Immature natural killer cell (primary cell): ENCODE results near the gene PRKCE. TPM values are rescaled to one million over a fixed set of nuclear protein-coding genes. Genes with fewer than 3 reads are reported as not detected.

Experiments
- DNase-seq, 3 donors: peaks; one replicate each; pipeline ENCODE4 v3.0.0; 2022; ENCODE audit warnings: mixed read lengths in 1 of 3
- H3K27ac Mint-ChIP-seq, 6 donors: one replicate each; pipeline ENCODE4 v1.8.0; 2020; ENCODE audit warnings: mixed read lengths in 6 of 6, mild to moderate bottlenecking in 5 of 6, inconsistent platforms in 4 of 6, moderate library complexity in 3 of 6
- H3K27me3 Mint-ChIP-seq, 3 donors: one replicate each; pipeline ENCODE4 v1.8.0; 2020 to 2021; ENCODE audit warnings: low read depth in 3 of 3, mild to moderate bottlenecking in 3 of 3, mixed read lengths in 3 of 3, moderate library complexity in 3 of 3, inconsistent platforms in 1 of 3
- H3K36me3 Mint-ChIP-seq, 3 donors: one replicate each; pipeline ENCODE4 v1.8.0; 2020; ENCODE audit warnings: mixed read lengths in 3 of 3, inconsistent platforms in 2 of 3, mild to moderate bottlenecking in 2 of 3
- H3K4me1 Mint-ChIP-seq, 2 donors: one replicate each; pipeline ENCODE4 v1.8.0; 2020; ENCODE audit warnings: inconsistent platforms in 2 of 2, mild to moderate bottlenecking in 2 of 2, mixed read lengths in 2 of 2, moderate library complexity in 1 of 2
- H3K4me3 Mint-ChIP-seq, 5 donors: one replicate each; pipeline ENCODE4 v1.8.0; 2020; ENCODE audit warnings: mild to moderate bottlenecking in 5 of 5, mixed read lengths in 5 of 5, inconsistent platforms in 3 of 5, moderate library complexity in 3 of 5
- H3K9me3 Mint-ChIP-seq, 6 donors: one replicate each; pipeline ENCODE4 v1.8.0; 2020; ENCODE audit warnings: mild to moderate bottlenecking in 6 of 6, mixed read lengths in 6 of 6, inconsistent platforms in 4 of 6, moderate library complexity in 3 of 6
- polyA plus RNA-seq, 3 donors: library from polyadenylated mRNA; unstranded; fragments of 300-500 nt; fragmentation: Illumina TruSeq; gene quantifications; one replicate each; pipeline ENCODE4 v1.2.3, GENCODE V29; 2021

PRKCE gene
- polyA plus RNA-seq, 3 donors from 2014 or later = 1.0 to 3.0 (median 2.5) TPM

- H3K36me3 Mint-ChIP-seq = peaks cover 0 to 3% (median 3%) of the 10 kb centered on the region in 3 donors
- no peaks in the 10 kb centered on the region for H3K4me1 Mint-ChIP-seq
- H3K9me3 Mint-ChIP-seq = no peaks in the 10 kb centered on the region
- DNase-seq = no peak
- peaks cover 0 to 5% (median 0%) of the 10 kb centered on the region in 3 donors for H3K27me3 Mint-ChIP-seq
- H3K4me3 Mint-ChIP-seq = no peak overlapping the region
- no peak overlapping the region for H3K27ac Mint-ChIP-seq
These were observed 413.7 kb downstream of the PRKCE start for GRCh38 chr2:46065152-46065551.

- Mint-ChIP-seq H3K27ac (no peak overlapping the region), H3K27me3 (peaks cover 0 to 5% (median 0%) of the 10 kb centered on the region in 3 donors), H3K4me1 (no peaks in the 10 kb centered on the region), H3K36me3 (peaks cover 0 to 3% (median 3%) of the 10 kb centered on the region in 3 donors), H3K9me3 (no peaks in the 10 kb centered on the region), H3K4me3 (no peak overlapping the region)
- DNase-seq = no peak
These were observed 414.6 kb downstream of the PRKCE start for GRCh38 chr2:46066116-46066515.

- Mint-ChIP-seq H3K27ac (no peak overlapping the region), H3K9me3 (no peaks in the 10 kb centered on the region), H3K4me1 (no peaks in the 10 kb centered on the region), H3K36me3 (peaks cover 0 to 3% (median 3%) of the 10 kb centered on the region in 3 donors), H3K4me3 (no peak overlapping the region), H3K27me3 (peaks cover 0 to 5% (median 0%) of the 10 kb centered on the region in 3 donors)
- no peak for DNase-seq
These were observed 415.1 kb downstream of the PRKCE start for GRCh38 chr2:46066601-46067000.

GRCh38 chr2:46067062-46067461 is 415.6 kb downstream of the PRKCE start:
- Mint-ChIP-seq H3K9me3 (no peaks in the 10 kb centered on the region), H3K4me1 (no peaks in the 10 kb centered on the region), H3K27me3 (peaks cover 0 to 5% (median 0%) of the 10 kb centered on the region in 3 donors), H3K27ac (no peak overlapping the region), H3K4me3 (no peak overlapping the region), H3K36me3 (peaks cover 0 to 3% (median 3%) of the 10 kb centered on the region in 3 donors)
- DNase-seq = no peak

- peaks cover 0 to 3% (median 3%) of the 10 kb centered on the region in 3 donors for H3K36me3 Mint-ChIP-seq
- no peak overlapping the region for H3K27ac Mint-ChIP-seq
- H3K27me3 Mint-ChIP-seq = peaks cover 0 to 5% (median 0%) of the 10 kb centered on the region in 3 donors
- DNase-seq = no peak
- no peaks in the 10 kb centered on the region for H3K4me1 Mint-ChIP-seq
- no peaks in the 10 kb centered on the region for H3K9me3 Mint-ChIP-seq
- H3K4me3 Mint-ChIP-seq = no peak overlapping the region
These were observed 416.2 kb downstream of the PRKCE start for GRCh38 chr2:46067501-46068305.

GRCh38 chr2:46068636-46069035 is 417.2 kb downstream of the PRKCE start:
- DNase-seq = no peak
- H3K9me3 Mint-ChIP-seq = no peaks in the 10 kb centered on the region
- no peak overlapping the region for H3K27ac Mint-ChIP-seq
- H3K27me3 Mint-ChIP-seq = peaks cover 0 to 5% (median 0%) of the 10 kb centered on the region in 3 donors
- no peaks in the 10 kb centered on the region for H3K4me1 Mint-ChIP-seq
- no peak overlapping the region for H3K4me3 Mint-ChIP-seq
- no peaks in the 10 kb centered on the region for H3K36me3 Mint-ChIP-seq

- Mint-ChIP-seq H3K4me1 (no peaks in the 10 kb centered on the region), H3K36me3 (peaks cover 0 to 8% (median 4%) of the 10 kb centered on the region in 3 donors), H3K9me3 (no peaks in the 10 kb centered on the region), H3K27ac (no peak overlapping the region), H3K27me3 (peaks cover 0 to 4% (median 0%) of the 10 kb centered on the region in 3 donors), H3K4me3 (no peak overlapping the region)
- DNase-seq = no peak
These were observed 419.6 kb downstream of the PRKCE start for GRCh38 chr2:46071074-46071473.

- Mint-ChIP-seq H3K9me3 (no peaks in the 10 kb centered on the region), H3K27ac (no peak overlapping the region), H3K4me1 (no peaks in the 10 kb centered on the region), H3K27me3 (peaks cover 0 to 2% (median 0%) of the 10 kb centered on the region in 3 donors), H3K36me3 (peaks cover 0 to 8% (median 4%) of the 10 kb centered on the region in 3 donors), H3K4me3 (no peak overlapping the region)
- DNase-seq = no peak
These were observed 420.8 kb downstream of the PRKCE start for GRCh38 chr2:46072101-46072820.

- no peaks in the 10 kb centered on the region for H3K9me3 Mint-ChIP-seq
- H3K4me3 Mint-ChIP-seq = no peak overlapping the region
- no peaks in the 10 kb centered on the region for H3K4me1 Mint-ChIP-seq
- DNase-seq = no peak
- peaks cover 0 to 8% (median 4%) of the 10 kb centered on the region in 3 donors for H3K36me3 Mint-ChIP-seq
- H3K27ac Mint-ChIP-seq = peak overlapping the region in 1 of 6 donors; percentile 62
- no peaks in the 10 kb centered on the region for H3K27me3 Mint-ChIP-seq
These were observed 422.1 kb downstream of the PRKCE start for GRCh38 chr2:46073540-46074046.

GRCh38 chr2:46074501-46074900 is 423.0 kb downstream of the PRKCE start:
- no peak overlapping the region for H3K4me3 Mint-ChIP-seq
- H3K4me1 Mint-ChIP-seq = no peaks in the 10 kb centered on the region
- no peaks in the 10 kb centered on the region for H3K27me3 Mint-ChIP-seq
- DNase-seq = no peak
- H3K9me3 Mint-ChIP-seq = no peaks in the 10 kb centered on the region
- H3K27ac Mint-ChIP-seq = no peak overlapping the region
- H3K36me3 Mint-ChIP-seq = peaks cover 0 to 8% (median 4%) of the 10 kb centered on the region in 3 donors

GRCh38 chr2:46075848-46076247 is 424.4 kb downstream of the PRKCE start:
- no peaks in the 10 kb centered on the region for H3K27me3 Mint-ChIP-seq
- no peaks in the 10 kb centered on the region for H3K9me3 Mint-ChIP-seq
- no peak overlapping the region for H3K4me3 Mint-ChIP-seq
- no peak for DNase-seq
- H3K36me3 Mint-ChIP-seq = peaks cover 0 to 8% (median 4%) of the 10 kb centered on the region in 3 donors
- no peak overlapping the region for H3K27ac Mint-ChIP-seq
- H3K4me1 Mint-ChIP-seq = peaks cover 0 to 2% of the 10 kb centered on the region in 2 donors

GRCh38 chr2:46076251-46076650 is 424.8 kb downstream of the PRKCE start:
- no peak overlapping the region for H3K4me3 Mint-ChIP-seq
- H3K27ac Mint-ChIP-seq = no peak overlapping the region
- no peaks in the 10 kb centered on the region for H3K9me3 Mint-ChIP-seq
- DNase-seq = no peak
- H3K36me3 Mint-ChIP-seq = peaks cover 0 to 8% (median 5%) of the 10 kb centered on the region in 3 donors
- peaks cover 0 to 2% of the 10 kb centered on the region in 2 donors for H3K4me1 Mint-ChIP-seq
- peaks cover 0 to under 1% (median 0%) of the 10 kb centered on the region in 3 donors for H3K27me3 Mint-ChIP-seq

- Mint-ChIP-seq H3K36me3 (peaks cover 0 to 8% (median 6%) of the 10 kb centered on the region in 3 donors), H3K9me3 (no peaks in the 10 kb centered on the region), H3K27ac (no peak overlapping the region), H3K4me3 (no peak overlapping the region), H3K4me1 (peaks cover under 1 to 2% of the 10 kb centered on the region in 2 donors), H3K27me3 (peaks cover 0 to 3% (median 1%) of the 10 kb centered on the region in 3 donors)
- DNase-seq = no peak
These were observed 425.4 kb downstream of the PRKCE start for GRCh38 chr2:46076875-46077274.
